K562 (cell line): Measurements from ENCODE around the gene NEK1. TPM values are rescaled to one million over a fixed set of nuclear protein-coding genes. Genes with fewer than 3 reads are reported as not detected.
A peak's percentile ranks its signal among the peaks of the same experiment; 100 is the strongest.

Experiments used
- AFF1 ChIP-seq, 2 experiments: fragments of 450-650 bp; IDR thresholded peaks; 2 replicates each; pipeline ENCODE4 v1.6.1; 2018; ENCODE audit warnings: mild to moderate bottlenecking in 2 of 2, low read depth in 1 of 2; ENCODE audit not compliant: partially characterized antibody in 2 of 2
- ARID4B ChIP-seq: sonication (generic); formaldehyde crosslinking; IDR thresholded peaks from 2 replicates; pipeline ENCODE4 v1.8.0; 2022; ENCODE audit warnings: mild to moderate bottlenecking, missing genetic modification reagents
- BCL6 ChIP-seq: fragments of 250-450 bp; sonication (Bioruptor Pico); IDR thresholded peaks from 2 replicates; pipeline ENCODE4 v1.4.0; 2020
- CREB1 ChIP-seq, 2 experiments: sonication (generic) in 1 of 2; formaldehyde crosslinking in 1 of 2; IDR thresholded peaks; 2 replicates each; pipeline versions ENCODE4 v1.6.1 to v1.8.0; 2012 to 2022; ENCODE audit warnings: inconsistent platforms in 1 of 2, mild to moderate bottlenecking in 1 of 2, missing genetic modification reagents in 1 of 2, moderate library complexity in 1 of 2
- LARP7 ChIP-seq: fragments of 450-650 bp; IDR thresholded peaks from 2 replicates; pipeline ENCODE4 v1.6.1; 2016
- NUFIP1 ChIP-seq: fragments of 450-650 bp; IDR thresholded peaks from 2 replicates; pipeline ENCODE4 v1.6.1; 2018; ENCODE audit not compliant: partially characterized antibody
- PATZ1 ChIP-seq: fragments of 250-450 bp; sonication (Bioruptor Pico); IDR thresholded peaks from 2 replicates; pipeline ENCODE4 v1.5.0; 2020; ENCODE audit warnings: mild to moderate bottlenecking, borderline replicate concordance
- PBX2 ChIP-seq, 2 experiments: IDR thresholded peaks in 1 of 2; conservative IDR thresholded peaks in 1 of 2; 2 replicates each; pipeline ENCODE4 v1.6.1; 2016; ENCODE audit warnings: low read depth in 2 of 2, mild to moderate bottlenecking in 1 of 2, missing compliant biosample characterization in 1 of 2, missing genetic modification characterization in 1 of 2, moderate library complexity in 1 of 2
- RAD21 ChIP-seq, 2 experiments: fragments of 250-450 bp in 1 of 2; fragments of 450-650 bp in 1 of 2; sonication (Bioruptor Pico) in 1 of 2; formaldehyde crosslinking in 1 of 2; IDR thresholded peaks in 1 of 2; conservative IDR thresholded peaks in 1 of 2; 2 replicates each; pipeline versions ENCODE4 v1.4.0 to v1.8.0; 2020 to 2022; ENCODE audit warnings: mild to moderate bottlenecking in 2 of 2, moderate library complexity in 1 of 2
- RFX1 ChIP-seq: fragments of 450-650 bp; IDR thresholded peaks from 2 replicates; pipeline ENCODE4 v1.6.1; 2016; ENCODE audit warnings: mild to moderate bottlenecking, moderate library complexity
- SREBF2 ChIP-seq: sonication (generic); formaldehyde crosslinking; IDR thresholded peaks from 2 replicates; pipeline ENCODE4 v1.4.0; 2020; ENCODE audit warnings: mild to moderate bottlenecking, missing genetic modification reagents
- ZNF551 ChIP-seq: fragments of 250-450 bp; sonication (Bioruptor Pico); IDR thresholded peaks from 2 replicates; pipeline ENCODE4 v1.5.0; 2021; ENCODE audit warnings: mild to moderate bottlenecking, moderate library complexity
- polyA plus RNA-seq, 8 experiments: library from polyadenylated mRNA; depleted of rRNA in 4 of 8; stranded (reverse) in 5 of 8; unstranded in 3 of 8; fragments of >200 nt; fragmentation: Nextera tagmentation in 2 of 8; fragmentation: Illumina TruSeq in 1 of 8; extraction: Ambion mirVana in 2 of 8; extraction: Trizol in 1 of 8; gene quantifications; 2 replicates each; pipeline versions ENCODE4 v1.2.1 to v1.2.3, GENCODE V29; 2011 to 2014; ENCODE audit warnings: inconsistent platforms in 1 of 8, missing spikeins in 1 of 8
- total RNA-seq, 7 experiments: library from RNA; depleted of rRNA in 6 of 7; stranded (reverse); fragments of >200 nt in 6 of 7; fragmentation: Illumina TruSeq in 2 of 7; extraction: Trizol in 2 of 7; gene quantifications; 2 replicates each; pipeline versions ENCODE4 v1.2.1 to v1.2.3, GENCODE V29; 2011 to 2021; ENCODE audit warnings: low replicate concordance in 1 of 7

Gene NEK1
- total and polyA plus RNA-seq, 9 of the 15 experiments (the other 6 are each of a cell fraction or from before 2014, with no cell fraction given) = 6.2 to 15.7 (median 10.3) TPM

- TF ChIP-seq CREB1 (IDR thresholded peaks at IDR 0.05) = peak; percentile 98
- TF ChIP-seq CREB1 (CRISPR knock-in tag; IDR thresholded peaks at IDR 0.05) = peak; percentile 96
- TF ChIP-seq ARID4B (CRISPR knock-in tag) = no peak
- no peak for TF ChIP-seq PATZ1 (CRISPR knock-in tag)
- peak; percentile 78 for TF ChIP-seq RFX1
- TF ChIP-seq ZNF551 (CRISPR knock-in tag) = no peak
- no peak for TF ChIP-seq PBX2 (CRISPR knock-in tag; IDR thresholded peaks at IDR 0.05; ENCODE audit: low read depth)
- no peak for TF ChIP-seq PBX2 (tag; conservative IDR thresholded peaks at IDR 0.05; ENCODE audit: low read depth)
- TF ChIP-seq RAD21 (CRISPR knock-in tag; conservative IDR thresholded peaks at IDR 0.05 in 1 of 2, IDR thresholded peaks at IDR 0.05 in 1 of 2) = no peak
- TF ChIP-seq SREBF2 = no peak
- TF ChIP-seq NUFIP1 = no peak
- no peak for TF ChIP-seq BCL6 (CRISPR knock-in tag)
- TF ChIP-seq LARP7 = no peak
- TF ChIP-seq AFF1 (IDR thresholded peaks at IDR 0.05; ENCODE audit: low read depth in 1 of 2, partially characterized antibody in 2 of 2) = no peak
Observed at GRCh38 chr4:169611991-169612870, at the start of gene NEK1 (continued).
